Adrenal gland (tissue), 12 donors: ENCODE data around the gene FABP1. TPM values are rescaled to one million over a fixed set of nuclear protein-coding genes. Genes with fewer than 3 reads are reported as not detected.

Source experiments
- DNase-seq, 7 donors: peaks; one replicate each; pipeline ENCODE4 v3.0.0-alpha.2; 2019 to 2020
- H3K27ac ChIP-seq, 5 donors: fragments of 200-600 bp; sonication (generic) in 4 of 5; 1 replicate in 3 of 5; 2 replicates in 2 of 5; pipeline versions ENCODE4 v1.5.1 to v1.8.0; 2016 to 2020; ENCODE audit warnings: mild to moderate bottlenecking in 1 of 5
- H3K27me3 ChIP-seq: fragments of 200-600 bp; 2 replicates; pipeline ENCODE4 v1.8.0; 2021
- H3K36me3 ChIP-seq, 2 donors: fragments of 200-600 bp; replicated peaks in 1 of 2; 1 replicate in 1 of 2; 2 replicates in 1 of 2; pipeline versions ENCODE4 v1.5.1 to v1.8.0; 2018 to 2022
- H3K4me1 ChIP-seq, 2 donors: fragments of 200-600 bp; replicated peaks in 1 of 2; 1 replicate in 1 of 2; 2 replicates in 1 of 2; pipeline versions ENCODE4 v1.5.1 to v1.8.0; 2018 to 2021
- H3K4me3 ChIP-seq, 4 donors: fragments of 200-600 bp; sonication (generic) in 3 of 4; one replicate each; pipeline ENCODE4 v1.5.1; 2016 to 2018
- H3K9me3 ChIP-seq, 3 donors: fragments of 200-600 bp; sonication (generic) in 1 of 3; replicated peaks in 1 of 3; 1 replicate in 2 of 3; 2 replicates in 1 of 3; pipeline versions ENCODE4 v1.5.1 to v1.8.0; 2016 to 2021
- CTCF ChIP-seq, 6 experiments: fragments of 450-650 bp in 4 of 6; fragments of 200-600 bp in 2 of 6; sonication (generic) in 1 of 6; IDR thresholded peaks; 1 replicate in 5 of 6; 2 replicates in 1 of 6; pipeline versions ENCODE4 v1.5.1 to v1.8.0; 2016 to 2021; ENCODE audit warnings: antibody characterized with exemption in 6 of 6, mild to moderate bottlenecking in 2 of 6, moderate library complexity in 1 of 6
- POLR2A ChIP-seq, 2 donors: fragments of 450-650 bp; IDR thresholded peaks; one replicate each; pipeline ENCODE4 v1.6.1; 2017; ENCODE audit warnings: antibody characterized with exemption in 2 of 2, mild to moderate bottlenecking in 2 of 2, moderate library complexity in 1 of 2
- WGBS, 4 donors: extraction: QIAGEN DNeasy Blood & Tissue Kit in 2 of 4; methylation state at CpG; one replicate each; pipeline versions ENCODE4 v1.1.5 to v1.1.7; 2013 to 2017; 5-methylcytosine and 5-hydroxymethylcytosine counted together
- intact Hi-C, 2 donors: fragments of 100-400 bp; cut with DNase I; formaldehyde crosslinking; loops; one replicate each; pipeline versions ENCODE4 v1.14.1 to v1.15.0; 2022 to 2023
- polyA plus RNA-seq, 3 donors: library from polyadenylated mRNA; stranded (reverse); fragments of 200-250 nt in 2 of 3; fragments of 350-450 nt in 1 of 3; fragmentation: Illumina TruSeq in 1 of 3; extraction: RNeasy Lipid Tissue Mini Kit (QIAGEN cat#74804) in 1 of 3; gene quantifications; one replicate each; pipeline ENCODE4 v1.2.3, GENCODE V29; 2013 to 2014
- total RNA-seq, 9 donors: library from RNA; depleted of rRNA in 4 of 9; stranded (reverse); fragments of >200 nt in 4 of 9; fragments of 120-200 nt in 1 of 9; fragmentation: NEBNext Ultra II Directional in 1 of 9; extraction: Animal tissue kit (Norgen Biotek cat#: 25700) in 1 of 9; gene quantifications; one replicate each; pipeline versions ENCODE4 v1.1.0 to v1.2.4, GENCODE V29; 2013 to 2023
- donor health status: healthy with polysubstance abuse.
- donor health status: Bipolar disorder and iron deficiency.
- donor health status: DM: yes; HTN: yes; CAD: no.
- donor health status: DM: no; HTN: no; CAD: no.
- donor health status: DM: no; HTN: no; CAD: no.
- donor health status: DM: yes; HTN: yes; CAD: no.

The FABP1 gene
- total and polyA plus RNA-seq, 12 donors, result 0.43 to 4.9 (median 1.0) TPM; not detected in 7

- no peaks in the 10 kb centered on the region for H3K36me3 ChIP-seq
- 57 to 87% (median 58%) methylated on average over 2 of the region's 2 CpGs for WGBS, 4 donors
- H3K4me1 ChIP-seq, result no peaks in the 10 kb centered on the region
- no peaks in the 10 kb centered on the region for H3K9me3 ChIP-seq
- H3K27me3 ChIP-seq, result no peaks in the 10 kb centered on the region
- DNase-seq, result no peak
- TF ChIP-seq CTCF (IDR thresholded peaks at IDR 0.05) (no peak), POLR2A (IDR thresholded peaks at IDR 0.05) (no peak)
- intact Hi-C loops, result no loop called here
- no peak overlapping the region for H3K4me3 ChIP-seq
- no peak overlapping the region for H3K27ac ChIP-seq
These were observed 47.3 kb downstream of the FABP1 start for GRCh38 chr2:88080545-88080944.

DNA sequence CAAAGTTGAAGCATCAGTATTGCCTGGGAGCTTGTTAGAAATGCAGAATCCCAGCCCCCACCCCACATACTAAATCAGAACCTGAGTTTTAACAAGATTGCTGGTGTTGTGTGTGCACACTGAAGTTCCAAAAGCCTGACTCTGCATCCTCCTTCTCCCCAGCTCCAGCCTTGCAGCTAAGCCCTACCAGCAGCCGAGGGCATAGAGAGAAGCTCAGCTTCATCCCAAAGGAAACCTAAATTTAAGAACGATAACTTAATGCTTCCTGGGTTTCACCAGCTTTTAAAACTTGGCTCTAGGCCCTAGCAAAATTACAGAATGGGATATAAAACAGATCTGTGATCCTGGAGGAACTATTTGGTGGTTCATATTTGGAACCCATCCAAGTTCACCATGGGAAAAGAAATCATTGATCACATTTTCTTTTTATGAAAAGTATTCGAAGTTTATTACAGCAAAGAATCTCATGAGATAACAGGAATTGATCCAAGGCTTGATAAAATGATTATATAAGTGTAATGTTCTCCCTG lies 49.2 kb downstream of the FABP1 start:
- no peak for TF ChIP-seq CTCF (IDR thresholded peaks at IDR 0.05)
- no peak for TF ChIP-seq POLR2A (IDR thresholded peaks at IDR 0.05)
- Histone ChIP-seq H3K27ac (no peak overlapping the region), H3K9me3 (no peaks in the 10 kb centered on the region), H3K27me3 (peaks cover 4% of the 10 kb centered on the region), H3K4me3 (no peak overlapping the region), H3K36me3 (no peaks in the 10 kb centered on the region), H3K4me1 (no peaks in the 10 kb centered on the region)
- intact Hi-C loops, result no loop called here
- WGBS, 4 donors, result 45 to 68% (median 58%) methylated on average over 3 of the region's 3 CpGs
- DNase-seq, result no peak

GRCh38 chr2:88077080-88077479 lies 50.8 kb downstream of the FABP1 start:
- Histone ChIP-seq H3K27ac (no peak overlapping the region), H3K4me1 (no peaks in the 10 kb centered on the region), H3K36me3 (no peaks in the 10 kb centered on the region), H3K9me3 (no peaks in the 10 kb centered on the region), H3K4me3 (no peak overlapping the region), H3K27me3 (peaks cover 4% of the 10 kb centered on the region)
- no peak for DNase-seq
- no peak for TF ChIP-seq CTCF (IDR thresholded peaks at IDR 0.05)
- TF ChIP-seq POLR2A (IDR thresholded peaks at IDR 0.05), result no peak
- 76 to 84% (median 82%) methylated on average over 7 to 8 of the region's 8 CpGs for WGBS, 4 donors
- intact Hi-C loops, result no loop called here

DNA sequence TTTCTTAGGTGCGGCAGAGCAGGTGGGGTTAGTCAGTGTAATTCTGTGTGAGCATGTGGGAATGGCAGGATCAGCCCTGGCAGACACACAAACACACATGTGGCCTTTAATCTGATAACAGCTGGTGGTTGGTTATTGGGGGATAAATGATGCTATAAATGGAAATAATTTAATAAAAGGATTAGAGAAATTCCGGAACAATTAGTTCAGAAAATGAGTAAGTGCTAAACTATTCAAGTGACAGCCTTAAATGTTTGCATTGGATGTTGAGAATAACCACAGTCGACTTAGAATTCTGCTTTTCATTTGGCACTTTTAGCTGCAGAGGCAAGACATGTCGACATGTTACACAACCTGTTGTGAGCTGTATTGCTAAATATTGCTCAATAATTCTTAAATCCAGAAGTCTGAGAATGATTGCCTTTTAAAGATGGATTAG lies 53.0 kb downstream of the FABP1 start:
- intact Hi-C loops, result no loop called here
- H3K27me3 ChIP-seq, result peaks cover 4% of the 10 kb centered on the region
- H3K4me3 ChIP-seq, result no peak overlapping the region
- no peaks in the 10 kb centered on the region for H3K36me3 ChIP-seq
- H3K27ac ChIP-seq, result no peak overlapping the region
- no peak for DNase-seq
- no peak for TF ChIP-seq POLR2A (IDR thresholded peaks at IDR 0.05)
- no peak for TF ChIP-seq CTCF (IDR thresholded peaks at IDR 0.05)
- no peaks in the 10 kb centered on the region for H3K4me1 ChIP-seq
- no peaks in the 10 kb centered on the region for H3K9me3 ChIP-seq
- WGBS, 4 donors, result 70 to 80% (median 79%) methylated on average over 4 of the region's 4 CpGs
